Kidney (tissue), 14 donors: Measurements from ENCODE around the gene ECE2. TPM values are rescaled to one million over a fixed set of nuclear protein-coding genes. Genes with fewer than 3 reads are reported as not detected.
A peak's percentile ranks its signal among the peaks of the same experiment; 100 is the strongest.

ENCODE experiments used
- DNase-seq, 5 donors: peaks; one replicate each; pipeline ENCODE4 v3.0.0-alpha.2; 2013 to 2020
- FAIRE-seq: peaks from 2 replicates; lab custom pipeline; 2012; peaks lifted over from hg19 to GRCh38; lab: Jason Lieb, UNC
- H3K27ac ChIP-seq, 2 donors: one replicate each; pipeline ENCODE4 v1.7.0; 2013; ENCODE audit warnings: low read depth in 2 of 2, low read length in 2 of 2, inconsistent platforms in 1 of 2
- H3K27me3 ChIP-seq: one replicate; pipeline ENCODE4 v1.7.1; 2013; ENCODE audit warnings: low read length, inconsistent platforms; ENCODE audit not compliant: control insufficient read depth, insufficient read depth
- H3K36me3 ChIP-seq, 3 donors: one replicate each; pipeline versions ENCODE4 v1.7.0 to v1.7.1; 2013; ENCODE audit warnings: low read length in 3 of 3, control low read depth in 1 of 3, inconsistent platforms in 1 of 3; ENCODE audit not compliant: insufficient read depth in 3 of 3, control insufficient read depth in 2 of 3
- H3K4me1 ChIP-seq, 3 donors: one replicate each; pipeline versions ENCODE4 v1.7.0 to v1.7.1; 2013; ENCODE audit warnings: low read length in 3 of 3, inconsistent platforms in 1 of 3, low read depth in 1 of 3; ENCODE audit not compliant: control insufficient read depth in 2 of 3, insufficient read depth in 2 of 3
- H3K4me3 ChIP-seq, 3 donors: one replicate each; pipeline versions ENCODE4 v1.7.0 to v1.8.1; 2013; ENCODE audit warnings: low read length in 3 of 3, control low read depth in 1 of 3, inconsistent platforms in 1 of 3
- H3K9ac ChIP-seq, 3 donors: one replicate each; pipeline versions ENCODE4 v1.7.0 to v1.7.1; 2013; ENCODE audit warnings: low read length in 3 of 3, control low read depth in 1 of 3, inconsistent platforms in 1 of 3
- H3K9me3 ChIP-seq, 3 donors: one replicate each; pipeline versions ENCODE4 v1.7.0 to v1.7.1; 2013; ENCODE audit warnings: low read length in 3 of 3, control low read depth in 1 of 3, inconsistent platforms in 1 of 3; ENCODE audit not compliant: control insufficient read depth in 2 of 3, insufficient read depth in 1 of 3
- CTCF ChIP-seq: IDR thresholded peaks from 3 replicates; pipeline ENCODE4 v1.5.1; 2012; ENCODE audit warnings: mild to moderate bottlenecking, moderate library complexity, borderline replicate concordance; ENCODE audit not compliant: insufficient read depth; ENCODE audit errors: extremely low read depth
- intact Hi-C: fragments of 100-400 bp; cut with DNase I; formaldehyde crosslinking; loops from one replicate; pipeline ENCODE4 v1.11.1; 2022
- polyA plus RNA-seq: library from polyadenylated mRNA; stranded (reverse); fragments of 350-450 nt; fragmentation: Illumina TruSeq; extraction: RNeasy Lipid Tissue Mini Kit (QIAGEN cat#74804); gene quantifications from one replicate; pipeline ENCODE4 v1.2.3, GENCODE V29; 2014; ENCODE audit warnings: low read depth, low replicate concordance; ENCODE audit not compliant: insufficient read depth
- total RNA-seq: library from RNA; stranded (reverse); fragmentation: NEBNext Ultra II Directional; extraction: Animal tissue kit (Norgen Biotek cat#: 25700); gene quantifications from one replicate; pipeline ENCODE4 v1.2.1, GENCODE V29; 2021
- donor health status: control.
- donor health status: control.
- donor health status: control.
- donor health status: control.
- donor health status: control.
- donor health status: DM: yes; HTN: yes; CAD: no.
- donor health status: Normal renal cell carcinoma (clear cell type).

ECE2 gene
- total and polyA plus RNA-seq, 2 donors from 2014 or later, result not detected

GRCh38 chr3:184316792-184317191 lies 41.0 kb downstream of the ECE2 start:
- H3K9ac ChIP-seq, result peak overlapping the region in 1 of 3 donors; percentile 87
- DNase-seq (no peak), FAIRE-seq (no peak)
- H3K9me3 ChIP-seq, result no peaks in the 10 kb centered on the region
- H3K36me3 ChIP-seq, result peaks cover 0 to 25% (median 19%) of the 10 kb centered on the region in 3 donors
- H3K27ac ChIP-seq, result no peak overlapping the region
- H3K4me1 ChIP-seq, result peaks cover 0 to 34% (median 24%) of the 10 kb centered on the region in 3 donors
- no peak for TF ChIP-seq CTCF
- H3K27me3 ChIP-seq, result no peaks in the 10 kb centered on the region
- intact Hi-C loops, result no loop called here
- peak overlapping the region in 2 of 3 donors; percentile 79 to 90 for H3K4me3 ChIP-seq

GRCh38 chr3:184317201-184317600 lies 41.4 kb downstream of the ECE2 start:
- intact Hi-C loops, result no loop called here
- H3K9ac ChIP-seq, result peak overlapping the region in 1 of 3 donors; percentile 87
- H3K36me3 ChIP-seq, result peaks cover 0 to 29% (median 23%) of the 10 kb centered on the region in 3 donors
- H3K4me3 ChIP-seq, result peak overlapping the region in 2 of 3 donors; percentile 79 to 90
- FAIRE-seq, result no peak
- no peak for DNase-seq
- H3K27ac ChIP-seq, result no peak overlapping the region
- H3K4me1 ChIP-seq, result peaks cover 0 to 34% (median 24%) of the 10 kb centered on the region in 3 donors
- no peaks in the 10 kb centered on the region for H3K27me3 ChIP-seq
- no peak for TF ChIP-seq CTCF
- H3K9me3 ChIP-seq, result no peaks in the 10 kb centered on the region

GRCh38 chr3:184320104-184320445 lies 44.3 kb downstream of the ECE2 start:
- FAIRE-seq (no peak), DNase-seq (peak in 1 of 5 donors; percentile 99)
- H3K27ac ChIP-seq, result peak overlapping the region; percentile 56 to 72
- intact Hi-C loops, result no loop called here
- H3K9ac ChIP-seq, result no peak overlapping the region
- H3K4me1 ChIP-seq, result peaks cover 0 to 34% (median 24%) of the 10 kb centered on the region in 3 donors
- H3K27me3 ChIP-seq, result no peaks in the 10 kb centered on the region
- no peak overlapping the region for H3K4me3 ChIP-seq
- peak; percentile 17 for TF ChIP-seq CTCF
- H3K9me3 ChIP-seq, result no peaks in the 10 kb centered on the region
- H3K36me3 ChIP-seq, result peaks cover 0 to 56% (median 46%) of the 10 kb centered on the region in 3 donors

- Histone ChIP-seq H3K27ac (no peak overlapping the region), H3K36me3 (peaks cover 5 to 71% (median 61%) of the 10 kb centered on the region in 3 donors), H3K27me3 (no peaks in the 10 kb centered on the region), H3K9me3 (no peaks in the 10 kb centered on the region), H3K4me3 (no peak overlapping the region), H3K4me1 (peaks cover 0 to 24% (median 19%) of the 10 kb centered on the region in 3 donors), H3K9ac (no peak overlapping the region)
- intact Hi-C loops, result no loop called here
- FAIRE-seq, result no peak
- TF ChIP-seq CTCF, result no peak
- DNase-seq, result no peak
Measured at GRCh38 chr3:184321666-184322065, 45.8 kb downstream of the ECE2 start.
